Epithelial cell of proximal tubule (primary cell): ENCODE results near the gene SPATA25. TPM values are rescaled to one million over a fixed set of nuclear protein-coding genes. Genes with fewer than 3 reads are reported as not detected.
"Not testable (repeated sequence)": the region's sequence is repeated elsewhere in the genome, so short reads cannot be mapped to it uniquely, and the experiment has no call there.

Experiments
- DNase-seq: peaks from one replicate; pipeline ENCODE4 v3.0.0-alpha.2; 2011; ENCODE audit warnings: low read depth
- H3K4me3 ChIP-seq: 2 replicates; pipeline ENCODE4 v1.5.1; 2011; ENCODE audit warnings: low read depth, mild to moderate bottlenecking, low read length
- CTCF ChIP-seq: conservative IDR thresholded peaks from 2 replicates; pipeline ENCODE4 v1.5.1; 2012; ENCODE audit warnings: low read depth, mild to moderate bottlenecking, low read length
- total RNA-seq: library from RNA; depleted of rRNA; stranded (reverse); fragments of >200 nt; gene quantifications from 2 replicates; pipeline ENCODE4 v1.2.3, GENCODE V29; 2015

SPATA25 gene
- total RNA-seq, 1 donor from 2014 or later: not detected

GRCh38 chr20:45883100-45883469 lies 4.3 kb downstream of the SPATA25 start:
- TF ChIP-seq CTCF: no peak
- no peak overlapping the region for H3K4me3 ChIP-seq
- DNase-seq: no peak

GRCh38 chr20:45882469-45883099 lies 4.8 kb downstream of the SPATA25 start:
- no peak for TF ChIP-seq CTCF
- no peak for DNase-seq
- H3K4me3 ChIP-seq: no peak overlapping the region

- no peak for TF ChIP-seq CTCF
Observed at GRCh38 chr20:45880988-45881788, 6.2 kb downstream of the SPATA25 start, which contains the start of gene ZSWIM1. Gene ZSWIM1, plus strand, starts transcription at chr20:45881227. Its CDS starts 1,366 bp downstream, at chr20:45882593.

GRCh38 chr20:45878076-45878761 lies 9.2 kb downstream of the SPATA25 start:
- no peak for TF ChIP-seq CTCF
- no peak overlapping the region for H3K4me3 ChIP-seq
- DNase-seq: no peak

More at GRCh38 chr20:45880988-45881788, 6.2 kb downstream of the SPATA25 start, which contains the start of gene ZSWIM1:
- DNase-seq: peak; percentile 87
- peak within 1 kb of the TSS; percentile 78 for H3K4me3 ChIP-seq

GRCh38 chr20:45874576-45874975 lies 12.8 kb downstream of the SPATA25 start:
- TF ChIP-seq CTCF: no peak
- DNase-seq: no peak
- H3K4me3 ChIP-seq: no peak overlapping the region

GRCh38 chr20:45874104-45874481 lies 13.3 kb downstream of the SPATA25 start:
- H3K4me3 ChIP-seq, DNase-seq: not testable (repeated sequence)

GRCh38 chr20:45873409-45874103 lies 13.9 kb downstream of the SPATA25 start:
- H3K4me3 ChIP-seq: no peak overlapping the region
- no peak for TF ChIP-seq CTCF
- no peak for DNase-seq
